Karpas-422 (cell line): ENCODE data around the gene TMEM242. TPM values are rescaled to one million over a fixed set of nuclear protein-coding genes. Genes with fewer than 3 reads are reported as not detected.

ENCODE experiments used
- DNase-seq: peaks from one replicate; pipeline ENCODE4 v3.0.0-alpha.2; 2015
- H2AFZ ChIP-seq: fragments of 200-600 bp; sonication (generic); 2 replicates; pipeline ENCODE4 v1.6.1; 2014; ENCODE audit warnings: antibody characterized with exemption, low read length, mixed read lengths
- H3K27ac ChIP-seq: fragments of 200-600 bp; sonication (generic); 2 replicates; pipeline ENCODE4 v1.5.1; 2014; ENCODE audit warnings: mild to moderate bottlenecking, low read length, moderate library complexity
- H3K27me3 ChIP-seq: fragments of 200-600 bp; sonication (generic); 2 replicates; pipeline ENCODE4 v1.6.1; 2014; ENCODE audit warnings: low read length, mixed read lengths
- H3K36me3 ChIP-seq: fragments of 200-600 bp; sonication (generic); 2 replicates; pipeline ENCODE4 v1.6.1; 2014; ENCODE audit warnings: low read length, mixed read lengths; ENCODE audit not compliant: insufficient read depth
- H3K4me1 ChIP-seq: fragments of 200-600 bp; sonication (generic); 2 replicates; pipeline ENCODE4 v1.6.1; 2014; ENCODE audit warnings: mild to moderate bottlenecking, low read length, mixed read lengths
- H3K4me2 ChIP-seq: fragments of 200-600 bp; sonication (generic); 2 replicates; pipeline ENCODE4 v1.6.1; 2014; ENCODE audit warnings: low read length, low read depth, mild to moderate bottlenecking; ENCODE audit not compliant: poor library complexity, severe bottlenecking
- H3K4me3 ChIP-seq: fragments of 200-600 bp; sonication (generic); 2 replicates; pipeline ENCODE4 v1.5.1; 2014; ENCODE audit warnings: mild to moderate bottlenecking, antibody characterized with exemption, low read length, mixed read lengths
- H3K79me2 ChIP-seq: fragments of 200-600 bp; sonication (generic); 2 replicates; pipeline ENCODE4 v1.6.1; 2014; ENCODE audit warnings: mild to moderate bottlenecking, low read length, mixed read lengths
- H3K9ac ChIP-seq: fragments of 200-600 bp; sonication (generic); 2 replicates; pipeline ENCODE4 v1.6.0; 2014; ENCODE audit warnings: low read length
- H3K9me2 ChIP-seq: fragments of 200-600 bp; sonication (generic), shearing (Covaris generic); replicated peaks from 2 replicates; pipeline ENCODE4 v1.6.0; 2014; ENCODE audit warnings: mild to moderate bottlenecking, low read length, moderate library complexity; ENCODE audit not compliant: insufficient read depth
- H3K9me3 ChIP-seq: fragments of 300-700, 200-600 bp; sonication (generic); 2 replicates; pipeline ENCODE4 v1.6.1; 2014; ENCODE audit warnings: low read length, mixed read lengths
- H4K20me1 ChIP-seq: fragments of 200-600 bp; sonication (generic); 2 replicates; pipeline ENCODE4 v1.6.1; 2014; ENCODE audit warnings: mild to moderate bottlenecking, antibody characterized with exemption, low read length, low read depth; ENCODE audit not compliant: insufficient read depth
- total RNA-seq: library from RNA; depleted of rRNA; stranded (reverse); fragments of >200 nt; shearing (Covaris generic); gene quantifications from 2 replicates; pipeline ENCODE4 v1.2.3, GENCODE V29; 2014; ENCODE audit warnings: low replicate concordance

TMEM242 gene
- total RNA-seq, 1 experiment from 2014 or later: 3.4 TPM

- Histone ChIP-seq H3K36me3 (no peaks in the 10 kb centered on the region), H3K4me1 (peaks cover 9% of the 10 kb centered on the region; the same call in 1 of the 2 replicates), H3K27me3 (no peaks in the 10 kb centered on the region), H2AFZ (no peak overlapping the region), H3K9me2 (no peaks in the 10 kb centered on the region), H4K20me1 (no peaks in the 10 kb centered on the region; the same call in 1 of the 2 replicates), H3K79me2 (peaks cover 2% of the 10 kb centered on the region; the same call in 1 of the 2 replicates), H3K4me2 (no peak overlapping the region), H3K4me3 (no peak overlapping the region), H3K27ac (no peak overlapping the region), H3K9ac (no peak overlapping the region), H3K9me3 (no peaks in the 10 kb centered on the region)
- no peak for DNase-seq
These were observed 20.6 kb downstream of the TMEM242 start for GRCh38 chr6:157302736-157303135.

DNA sequence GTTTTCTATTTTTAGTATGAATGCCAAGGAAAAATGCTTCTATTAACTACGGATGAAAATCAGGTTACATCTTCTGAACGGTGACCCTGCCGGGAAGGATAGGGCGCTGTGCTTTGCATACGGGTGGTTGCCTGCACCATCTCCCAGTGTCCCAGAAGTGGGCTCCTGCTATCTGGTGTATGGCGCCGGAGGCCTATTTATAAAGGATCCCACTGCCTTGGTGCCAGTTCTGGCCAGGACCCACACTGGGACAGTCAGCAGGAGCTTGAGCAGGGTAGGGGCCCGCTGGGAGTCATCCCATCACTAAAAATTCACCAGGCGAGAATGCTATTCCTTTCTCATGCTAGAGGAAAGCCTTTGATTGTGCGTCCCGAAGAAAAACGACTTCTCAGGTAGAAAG, 22.9 kb downstream of the TMEM242 start:
- Histone ChIP-seq H3K4me1 (peaks cover 9% of the 10 kb centered on the region; the same call in 1 of the 2 replicates), H3K9ac (no peak overlapping the region), H3K4me3 (no peak overlapping the region), H3K27ac (no peak overlapping the region), H3K4me2 (no peak overlapping the region), H3K36me3 (no peaks in the 10 kb centered on the region), H3K27me3 (no peaks in the 10 kb centered on the region), H3K9me3 (no peaks in the 10 kb centered on the region), H3K79me2 (peaks cover 11% of the 10 kb centered on the region; the same call in 1 of the 2 replicates), H4K20me1 (no peaks in the 10 kb centered on the region), H2AFZ (no peak overlapping the region), H3K9me2 (no peaks in the 10 kb centered on the region)
- DNase-seq: no peak

- Histone ChIP-seq H3K4me2 (no peak overlapping the region), H3K79me2 (peaks cover 11% of the 10 kb centered on the region; the same call in 1 of the 2 replicates), H4K20me1 (no peaks in the 10 kb centered on the region), H3K36me3 (no peaks in the 10 kb centered on the region), H3K9me2 (no peaks in the 10 kb centered on the region), H3K4me1 (peaks cover 7% of the 10 kb centered on the region; the same call in 1 of the 2 replicates), H3K4me3 (no peak overlapping the region), H2AFZ (no peak overlapping the region), H3K9me3 (no peaks in the 10 kb centered on the region), H3K27ac (no peak overlapping the region), H3K9ac (no peak overlapping the region), H3K27me3 (no peaks in the 10 kb centered on the region)
- DNase-seq: no peak
These were observed 23.3 kb downstream of the TMEM242 start for GRCh38 chr6:157300006-157300405.

DNA sequence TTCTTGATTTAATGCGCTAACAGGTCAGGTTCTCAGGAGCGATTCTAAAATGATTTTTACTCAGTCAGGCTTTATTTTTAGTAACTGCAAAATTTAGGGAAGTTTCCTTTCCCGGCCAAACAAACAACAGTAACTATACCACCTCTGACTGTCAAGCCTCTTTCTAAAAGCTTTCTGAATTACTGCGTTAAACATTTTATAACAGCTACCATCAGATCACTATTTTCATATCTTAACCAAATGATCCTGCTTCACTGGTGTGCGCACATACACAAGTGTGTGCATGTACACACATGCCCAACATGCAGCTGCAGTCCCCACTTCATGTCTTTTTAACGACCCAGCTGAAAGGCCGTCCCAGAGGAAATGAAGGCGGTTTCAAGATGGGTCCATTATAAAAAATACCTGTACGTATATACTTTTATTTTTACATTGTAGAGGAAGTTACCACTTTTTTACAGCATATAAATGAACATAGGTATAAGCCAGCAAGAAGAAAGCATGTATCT, 25.0 kb downstream of the TMEM242 start:
- H3K36me3 ChIP-seq: no peaks in the 10 kb centered on the region
- 0 out of 2 replicates have a peak, but pooled peaks cover 3% of the 10 kb centered on the region for H3K4me1 ChIP-seq
- peaks cover 11% of the 10 kb centered on the region; the same call in 1 of the 2 replicates for H3K79me2 ChIP-seq
- no peak overlapping the region for H2AFZ ChIP-seq
- no peak for DNase-seq
- no peaks in the 10 kb centered on the region for H4K20me1 ChIP-seq
- no peak overlapping the region for H3K4me2 ChIP-seq
- no peak overlapping the region for H3K9ac ChIP-seq
- H3K9me2 ChIP-seq: no peaks in the 10 kb centered on the region
- H3K27me3 ChIP-seq: no peaks in the 10 kb centered on the region
- H3K9me3 ChIP-seq: no peaks in the 10 kb centered on the region
- H3K27ac ChIP-seq: no peak overlapping the region
- no peak overlapping the region for H3K4me3 ChIP-seq

DNA sequence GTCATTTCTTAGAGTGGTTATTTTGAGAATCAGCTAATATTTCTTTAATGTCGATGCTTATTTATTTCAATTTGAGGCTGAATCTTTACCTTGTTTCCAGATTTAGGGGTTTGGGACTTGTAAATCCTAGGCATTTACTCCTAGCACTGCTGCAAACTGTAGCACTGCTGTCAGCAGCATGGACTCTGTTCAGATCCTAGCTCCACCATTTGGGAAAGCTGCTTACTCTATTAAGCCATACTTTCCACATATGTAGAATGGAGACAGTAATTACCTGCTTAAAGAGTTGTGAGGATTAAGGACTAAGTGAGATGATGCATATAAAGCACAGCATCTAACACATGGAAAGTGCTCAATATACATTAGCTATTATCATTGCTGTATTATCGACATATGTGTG, 28.7 kb downstream of the TMEM242 start:
- Histone ChIP-seq H3K27ac (no peak overlapping the region), H3K4me3 (no peak overlapping the region), H3K9me3 (no peaks in the 10 kb centered on the region), H3K9ac (no peak overlapping the region), H3K27me3 (no peaks in the 10 kb centered on the region), H4K20me1 (no peaks in the 10 kb centered on the region), H3K79me2 (peaks cover 11% of the 10 kb centered on the region; the same call in 1 of the 2 replicates), H3K9me2 (no peaks in the 10 kb centered on the region), H3K4me1 (no peaks in the 10 kb centered on the region), H3K36me3 (peaks cover 6% of the 10 kb centered on the region), H2AFZ (no peak overlapping the region), H3K4me2 (no peak overlapping the region)
- no peak for DNase-seq

- DNase-seq: no peak
- H3K4me2 ChIP-seq: no peak overlapping the region
These were observed 29.5 kb downstream of the TMEM242 start for GRCh38 chr6:157293780-157294179.

GRCh38 chr6:157292202-157292601, 31.1 kb downstream of the TMEM242 start:
- no peaks in the 10 kb centered on the region for H3K4me1 ChIP-seq
- peaks cover 6% of the 10 kb centered on the region for H3K36me3 ChIP-seq
- peaks cover 7% of the 10 kb centered on the region; the same call in 1 of the 2 replicates for H3K79me2 ChIP-seq
- no peaks in the 10 kb centered on the region for H3K9me2 ChIP-seq
- H3K4me3 ChIP-seq: no peak overlapping the region
- no peaks in the 10 kb centered on the region for H4K20me1 ChIP-seq
- H3K4me2 ChIP-seq: no peak overlapping the region
- no peaks in the 10 kb centered on the region for H3K27me3 ChIP-seq
- H3K9ac ChIP-seq: no peak overlapping the region
- no peak for DNase-seq
- no peak overlapping the region for H3K27ac ChIP-seq
- H3K9me3 ChIP-seq: no peaks in the 10 kb centered on the region
- no peak overlapping the region for H2AFZ ChIP-seq

More at GRCh38 chr6:157293780-157294179, 29.5 kb downstream of the TMEM242 start:
- no peaks in the 10 kb centered on the region for H3K9me3 ChIP-seq
- no peak overlapping the region for H3K27ac ChIP-seq
- no peaks in the 10 kb centered on the region for H3K27me3 ChIP-seq
- H3K79me2 ChIP-seq: peaks cover 11% of the 10 kb centered on the region; the same call in 1 of the 2 replicates
- H3K4me1 ChIP-seq: no peaks in the 10 kb centered on the region
- H2AFZ ChIP-seq: no peak overlapping the region
- no peaks in the 10 kb centered on the region for H3K9me2 ChIP-seq
- H3K36me3 ChIP-seq: peaks cover 6% of the 10 kb centered on the region
- no peaks in the 10 kb centered on the region for H4K20me1 ChIP-seq
- H3K4me3 ChIP-seq: no peak overlapping the region
- no peak overlapping the region for H3K9ac ChIP-seq

- Histone ChIP-seq H3K36me3 (peaks cover 6% of the 10 kb centered on the region), H3K9me3 (no peaks in the 10 kb centered on the region), H3K4me2 (no peak overlapping the region), H3K27ac (no peak overlapping the region), H3K4me3 (no peak overlapping the region), H3K9me2 (no peaks in the 10 kb centered on the region), H3K27me3 (no peaks in the 10 kb centered on the region), H3K79me2 (no peaks in the 10 kb centered on the region), H4K20me1 (no peaks in the 10 kb centered on the region), H2AFZ (no peak overlapping the region), H3K9ac (no peak overlapping the region), H3K4me1 (no peaks in the 10 kb centered on the region)
- no peak for DNase-seq
These were observed 32.0 kb downstream of the TMEM242 start for GRCh38 chr6:157291356-157291755.
